Breast epithelium (tissue), 3 donors: ENCODE results near the gene KRTAP13-4.

Experiments
- CTCF ChIP-seq, 3 donors: fragments of 450-650 bp; IDR thresholded peaks; one replicate each; pipeline ENCODE4 v1.5.1; 2016 to 2017; ENCODE audit warnings: antibody characterized with exemption in 3 of 3, mild to moderate bottlenecking in 3 of 3, moderate library complexity in 3 of 3
- POLR2A ChIP-seq: fragments of 450-650 bp; IDR thresholded peaks from one replicate; pipeline ENCODE4 v1.6.1; 2016; ENCODE audit warnings: antibody characterized with exemption, mild to moderate bottlenecking, moderate library complexity

- TF ChIP-seq CTCF (IDR thresholded peaks at IDR 0.05) (no peak), POLR2A (no peak)
These were observed 38.5 kb upstream of the KRTAP13-4 start for GRCh38 chr21:30391492-30392025.
